GM21717 (cell line): ENCODE data around the gene BHLHE40.
A peak's percentile ranks its signal among the peaks of the same experiment; 100 is the strongest.
"Not testable (repeated sequence)": the region's sequence is repeated elsewhere in the genome, so short reads cannot be mapped to it uniquely, and the experiment has no call there.

Experiments used
- ATAC-seq: cut with Tn5 transposase; IDR thresholded peaks from one replicate; pipeline ENCODE4 v1.9.1; 2021; ENCODE audit warnings: mild to moderate bottlenecking, moderate library complexity; ENCODE audit not compliant: unreplicated experiment

BHLHE40 gene

GRCh38 chr3:4959180-4959579 is 20.1 kb upstream of the BHLHE40 start:
- ATAC-seq, result no peak

GRCh38 chr3:4961865-4962264 is 17.4 kb upstream of the BHLHE40 start:
- ATAC-seq, result not testable (repeated sequence)

- ATAC-seq, result no peak
Measured at GRCh38 chr3:4963669-4964570, 15.3 kb upstream of the BHLHE40 start.

- ATAC-seq, result not testable (repeated sequence)
Measured at GRCh38 chr3:4966006-4966405, 13.2 kb upstream of the BHLHE40 start.

- ATAC-seq, result not testable (repeated sequence)
Measured at GRCh38 chr3:4967683-4968082, 11.6 kb upstream of the BHLHE40 start.

GRCh38 chr3:4971437-4971836 is 7.8 kb upstream of the BHLHE40 start:
- ATAC-seq, result not testable (repeated sequence)

GRCh38 chr3:4971838-4972237 is 7.4 kb upstream of the BHLHE40 start:
- ATAC-seq, result no peak

- no peak for ATAC-seq
Measured at GRCh38 chr3:4972652-4973643, 6.3 kb upstream of the BHLHE40 start.

- ATAC-seq, result no peak
Measured at GRCh38 chr3:4974154-4974553, 5.1 kb upstream of the BHLHE40 start.

- ATAC-seq, result no peak
Measured at GRCh38 chr3:4976109-4976508, 3.1 kb upstream of the BHLHE40 start.

GRCh38 chr3:4977001-4977852 is 2.0 kb upstream of the BHLHE40 start:
- ATAC-seq, result peak; percentile 37

GRCh38 chr3:4977853-4978203 is 1.4 kb upstream of the BHLHE40 start:
- ATAC-seq, result peak; percentile 0

- peak; percentile 42 for ATAC-seq
Measured at GRCh38 chr3:4978204-4978965, 852 bp upstream of the BHLHE40 start.

GRCh38 chr3:4978966-4979427 is 240 bp upstream of the BHLHE40 start:
- ATAC-seq, result peak; percentile 44

GRCh38 chr3:4980229-4981203 is 1.3 kb downstream of the BHLHE40 start:
- no peak for ATAC-seq

- ATAC-seq, result no peak
Measured at GRCh38 chr3:4981294-4981664, 2.0 kb downstream of the BHLHE40 start.

- ATAC-seq, result no peak
Measured at GRCh38 chr3:4981665-4982494, 2.6 kb downstream of the BHLHE40 start.
